NB4 (cell line): ENCODE data around the gene OSM.

Experiments
- DNase-seq: peaks from one replicate; pipeline ENCODE4 v3.0.0; 2010; ENCODE audit warnings: low read depth
- H3K4me3 ChIP-seq: one replicate; pipeline ENCODE4 v1.5.1; 2011; ENCODE audit warnings: mild to moderate bottlenecking, low read depth, low read length, moderate library complexity
- CTCF ChIP-seq: IDR thresholded peaks from one replicate; pipeline ENCODE4 v1.5.1; 2012; ENCODE audit warnings: low read depth, low read length
- MAX ChIP-seq: IDR thresholded peaks from 2 replicates; pipeline ENCODE4 v1.6.1; 2011; ENCODE audit warnings: low read depth, low read length
- MYC ChIP-seq: IDR thresholded peaks from 2 replicates; pipeline ENCODE4 v1.6.1; 2011; ENCODE audit warnings: low read depth, low read length
- POLR2A ChIP-seq: IDR thresholded peaks from 2 replicates; pipeline ENCODE4 v1.6.1; 2011; ENCODE audit warnings: mild to moderate bottlenecking; ENCODE audit not compliant: insufficient read length; ENCODE audit errors: extremely low read depth

The OSM gene

DNA sequence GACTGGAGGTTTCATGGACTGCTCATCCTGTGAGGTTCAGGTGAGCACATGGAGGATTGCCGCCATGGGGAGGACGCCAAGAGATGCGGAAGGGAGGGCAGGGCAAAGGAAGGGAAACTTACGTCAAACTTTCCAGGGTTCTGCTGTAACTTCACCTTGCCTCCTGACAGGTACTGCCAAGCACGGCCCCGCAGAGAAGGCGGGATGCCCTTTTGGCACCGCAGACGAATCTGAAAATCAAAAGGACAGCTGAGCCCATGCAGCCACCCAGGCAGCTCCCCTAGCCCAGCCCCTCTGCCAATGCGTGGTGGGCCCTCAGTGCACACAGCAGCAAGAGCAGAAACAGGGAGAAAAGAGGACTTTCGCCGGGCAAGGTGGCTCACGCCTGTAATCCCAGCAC is 32.7 kb upstream of the OSM start:
- no peak for DNase-seq
- H3K4me3 ChIP-seq: no peak overlapping the region
- TF ChIP-seq MYC (no peak), MAX (no peak), CTCF (no peak), POLR2A (no peak)

GRCh38 chr22:30297991-30298701 is 31.5 kb upstream of the OSM start:
- no peak for DNase-seq
- H3K4me3 ChIP-seq: no peak overlapping the region
- no peak for TF ChIP-seq POLR2A
- TF ChIP-seq MAX: no peak
- TF ChIP-seq CTCF: no peak
- no peak for TF ChIP-seq MYC

DNA sequence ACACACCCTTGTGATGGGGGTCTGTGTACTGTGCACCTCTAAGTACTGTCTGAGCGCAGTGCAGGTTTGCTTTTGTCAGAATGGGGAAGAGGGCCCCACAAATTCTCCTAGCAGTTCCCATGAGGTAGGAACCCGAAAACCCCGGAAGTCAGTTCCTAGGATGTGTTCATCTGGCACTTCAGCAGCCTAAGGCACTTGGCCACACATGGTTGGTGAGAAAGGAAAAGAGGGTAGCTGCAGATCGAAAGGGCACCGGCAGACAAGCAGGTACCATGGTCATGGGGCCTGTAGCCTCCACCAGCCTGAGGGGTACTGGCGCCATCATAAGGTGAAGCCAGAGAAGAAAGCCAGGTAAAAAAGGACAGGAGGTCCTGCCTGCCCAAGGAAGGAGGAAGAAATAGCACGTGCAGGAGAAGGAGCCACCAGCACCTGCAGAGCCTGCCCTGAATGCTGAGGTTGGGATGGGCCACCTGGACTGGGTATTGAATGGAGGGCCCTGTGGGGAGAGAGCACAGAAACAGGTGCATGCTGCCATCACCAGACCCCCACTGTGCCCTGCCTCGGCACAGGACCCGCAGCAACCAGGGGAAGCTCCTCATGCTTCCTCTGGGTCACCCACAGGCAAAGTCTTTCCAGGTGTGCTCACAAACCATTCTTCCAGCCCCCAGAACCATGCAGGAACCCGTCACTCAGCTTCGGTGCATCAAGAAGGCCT is 30.8 kb upstream of the OSM start:
- DNase-seq: no peak
- H3K4me3 ChIP-seq: no peak overlapping the region
- no peak for TF ChIP-seq POLR2A
- TF ChIP-seq MAX: no peak
- TF ChIP-seq CTCF: no peak
- no peak for TF ChIP-seq MYC

- DNase-seq: no peak
- TF ChIP-seq MYC (no peak), MAX (no peak)
- H3K4me3 ChIP-seq: no peak overlapping the region
These were observed 30.2 kb upstream of the OSM start for GRCh38 chr22:30296833-30297232.

DNA sequence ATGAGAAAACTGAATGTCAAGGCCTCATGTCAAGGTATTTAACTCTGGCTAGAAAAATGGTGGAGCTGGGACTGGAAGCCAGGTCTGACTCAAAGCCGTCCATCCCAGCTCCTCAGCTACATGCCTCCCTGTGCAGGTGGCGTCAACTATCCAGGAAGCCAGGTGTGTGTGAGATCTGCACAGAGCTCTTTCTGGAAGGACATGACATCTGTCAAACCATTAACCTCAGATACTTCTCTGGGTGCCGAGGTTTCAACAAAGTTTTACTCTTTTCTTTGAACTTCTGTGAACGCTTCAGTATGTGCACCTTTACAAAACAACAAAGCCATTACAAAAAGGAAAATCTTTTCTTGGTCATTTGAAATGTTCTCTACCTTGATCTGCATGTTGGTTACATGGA is 29.7 kb upstream of the OSM start:
- no peak overlapping the region for H3K4me3 ChIP-seq
- DNase-seq: no peak
- no peak for TF ChIP-seq CTCF

DNA sequence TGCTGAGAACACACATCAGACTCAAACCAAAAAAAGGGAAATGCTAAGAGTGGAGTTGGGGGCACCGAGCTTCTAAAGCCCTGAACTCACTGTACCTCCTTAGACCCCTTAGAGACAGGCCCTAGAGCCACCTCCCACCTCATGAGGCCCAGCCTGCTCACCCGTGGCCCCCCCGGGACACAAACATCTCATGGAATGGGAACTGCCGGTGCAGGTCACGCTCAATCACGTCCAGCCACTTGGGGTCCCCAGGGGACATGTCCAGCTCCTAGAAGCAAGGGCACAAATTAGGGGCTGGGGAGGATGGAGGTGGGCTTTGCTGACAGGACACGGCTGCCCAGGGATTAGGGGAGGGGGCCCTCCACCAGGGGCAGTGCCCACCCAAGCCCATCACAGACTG is 28.9 kb upstream of the OSM start:
- TF ChIP-seq CTCF: no peak
- no peak for TF ChIP-seq POLR2A
- TF ChIP-seq MYC: no peak
- TF ChIP-seq MAX: no peak
- no peak overlapping the region for H3K4me3 ChIP-seq
- no peak for DNase-seq
